Endodermal cell (in vitro differentiated cells): ENCODE measurements around the gene CYTH2. TPM values are rescaled to one million over a fixed set of nuclear protein-coding genes. Genes with fewer than 3 reads are reported as not detected.

Experiments used
- DNase-seq: peaks from one replicate; pipeline ENCODE4 v3.0.0-alpha.2; 2017
- H3K27ac ChIP-seq: 2 replicates; pipeline ENCODE4 v1.5.1; 2013; ENCODE audit warnings: mild to moderate bottlenecking, low read depth, low read length, moderate library complexity
- H3K27me3 ChIP-seq: 2 replicates; pipeline ENCODE4 v1.6.1; 2013; ENCODE audit warnings: mild to moderate bottlenecking, low read length, moderate library complexity; ENCODE audit not compliant: insufficient read depth, control insufficient read depth, poor library complexity, severe bottlenecking
- H3K36me3 ChIP-seq: 2 replicates; pipeline ENCODE4 v1.7.0; 2013; ENCODE audit warnings: mild to moderate bottlenecking, low read length, moderate library complexity; ENCODE audit not compliant: control insufficient read depth, insufficient read depth
- H3K4me1 ChIP-seq: one replicate; pipeline ENCODE4 v1.7.0; 2013; ENCODE audit warnings: low read length; ENCODE audit not compliant: control insufficient read depth, insufficient read depth
- H3K4me3 ChIP-seq: 2 replicates; pipeline ENCODE4 v1.5.1; 2013; ENCODE audit warnings: mild to moderate bottlenecking, low read length, moderate library complexity
- H3K9ac ChIP-seq: 2 replicates; pipeline ENCODE4 v1.6.1; 2013; ENCODE audit warnings: mild to moderate bottlenecking, low read length, moderate library complexity; ENCODE audit not compliant: poor library complexity, severe bottlenecking; ENCODE audit errors: extremely low read depth
- H3K9me3 ChIP-seq: 2 replicates; pipeline ENCODE4 v1.6.1; 2013; ENCODE audit warnings: mild to moderate bottlenecking, low read length, moderate library complexity; ENCODE audit not compliant: control insufficient read depth
- H3K27ac Mint-ChIP-seq: 2 replicates; pipeline ENCODE4 v1.8.0; 2020; ENCODE audit warnings: mixed read lengths
- H3K27me3 Mint-ChIP-seq: 2 replicates; pipeline ENCODE4 v1.8.0; 2021; ENCODE audit warnings: mild to moderate bottlenecking, mixed read lengths; ENCODE audit not compliant: insufficient read depth
- H3K36me3 Mint-ChIP-seq: 2 replicates; pipeline ENCODE4 v1.8.0; 2020; ENCODE audit warnings: low read depth, mixed read lengths
- H3K4me1 Mint-ChIP-seq: 2 replicates; pipeline ENCODE4 v1.8.0; 2020; ENCODE audit warnings: mixed read lengths
- H3K4me3 Mint-ChIP-seq: 2 replicates; pipeline ENCODE4 v1.8.0; 2020; ENCODE audit warnings: mild to moderate bottlenecking, moderate library complexity, mixed read lengths
- H3K9me3 Mint-ChIP-seq: 2 replicates; pipeline ENCODE4 v1.8.0; 2020; ENCODE audit warnings: mild to moderate bottlenecking, mixed read lengths
- CTCF ChIP-seq: fragments of 200-600 bp; sonication (generic); conservative IDR thresholded peaks from 2 replicates; pipeline ENCODE4 v1.5.0; 2021; ENCODE audit warnings: antibody characterized with exemption, mild to moderate bottlenecking
- WGBS, 2 experiments: methylation state at CpG; one replicate each; pipeline versions ENCODE4 v1.1.5 to v1.1.7; 2013; ENCODE audit warnings: missing lambda C conversion rate in 2 of 2, mixed read lengths in 1 of 2; ENCODE audit not compliant: insufficient coverage in 1 of 2, insufficient read length in 1 of 2; 5-methylcytosine and 5-hydroxymethylcytosine counted together
- total RNA-seq, 2 donors: library from RNA; stranded (reverse); fragmentation: NEBNext Ultra II Directional in 1 of 2; extraction: Animal tissue kit (Norgen Biotek cat#: 25700) in 1 of 2; gene quantifications; 2 replicates in 1 of 2; 3 replicates in 1 of 2; pipeline ENCODE4 v1.2.1, GENCODE V29; 2021

CYTH2 gene
- total RNA-seq, 2 donors from 2014 or later, result 106 to 133 TPM

GRCh38 chr19:48493718-48494401 is 24.7 kb downstream of the CYTH2 start:
- Histone ChIP-seq H3K36me3 (no peaks in the 10 kb centered on the region), H3K4me1 (no peaks in the 10 kb centered on the region), H3K27me3 (peaks cover 11% of the 10 kb centered on the region), H3K9ac (peak overlapping the region; percentile 47), H3K4me3 (peak overlapping the region; percentile 77), H3K9me3 (no peaks in the 10 kb centered on the region), H3K27ac (no peak overlapping the region)
- H3K4me1 Mint-ChIP-seq, result peaks cover 9% of the 10 kb centered on the region
- H3K36me3 Mint-ChIP-seq, result peaks cover 6% of the 10 kb centered on the region
- no peaks in the 10 kb centered on the region for H3K9me3 Mint-ChIP-seq
- no peak for TF ChIP-seq CTCF
- H3K4me3 Mint-ChIP-seq, result peak overlapping the region; percentile 65
- 8 to 9% methylated on average over 20 to 70 of the region's 70 CpGs for WGBS, 2 experiments
- H3K27ac Mint-ChIP-seq, result peak overlapping the region; percentile 44
- DNase-seq, result peak; percentile 59
- H3K27me3 Mint-ChIP-seq, result peaks cover 25% of the 10 kb centered on the region

GRCh38 chr19:48495396-48495795 is 26.2 kb downstream of the CYTH2 start:
- Histone ChIP-seq H3K27ac (no peak overlapping the region), H3K36me3 (no peaks in the 10 kb centered on the region), H3K4me1 (no peaks in the 10 kb centered on the region), H3K9ac (no peak overlapping the region), H3K4me3 (no peak overlapping the region), H3K9me3 (no peaks in the 10 kb centered on the region), H3K27me3 (peaks cover 5% of the 10 kb centered on the region)
- 90 to 92% methylated on average over 5 to 6 of the region's 6 CpGs for whole genome bisulfite sequencing, 2 experiments
- Mint-ChIP-seq H3K4me1 (peaks cover 9% of the 10 kb centered on the region), H3K36me3 (peaks cover 6% of the 10 kb centered on the region), H3K27ac (no peak overlapping the region), H3K9me3 (no peaks in the 10 kb centered on the region), H3K27me3 (peaks cover 19% of the 10 kb centered on the region), H3K4me3 (peak overlapping the region; percentile 65)
- DNase-seq, result no peak
- no peak for TF ChIP-seq CTCF

GRCh38 chr19:48496959-48497727 is 28.0 kb downstream of the CYTH2 start:
- Mint-ChIP-seq H3K4me3 (no peak overlapping the region), H3K4me1 (peaks cover 7% of the 10 kb centered on the region), H3K27ac (no peak overlapping the region), H3K9me3 (no peaks in the 10 kb centered on the region), H3K27me3 (peaks cover 11% of the 10 kb centered on the region), H3K36me3 (peaks cover 6% of the 10 kb centered on the region)
- Histone ChIP-seq H3K9me3 (no peaks in the 10 kb centered on the region), H3K4me3 (no peak overlapping the region), H3K4me1 (no peaks in the 10 kb centered on the region), H3K36me3 (no peaks in the 10 kb centered on the region), H3K27ac (no peak overlapping the region), H3K27me3 (no peaks in the 10 kb centered on the region), H3K9ac (no peak overlapping the region)
- TF ChIP-seq CTCF, result no peak
- peak; percentile 44 for DNase-seq
- WGBS, 2 experiments, result 90 to 93% methylated on average over 25 to 45 of the region's 45 CpGs
